ENCODE results near the gene SI. TPM values are rescaled to one million over a fixed set of nuclear protein-coding genes. Genes with fewer than 3 reads are reported as not detected.

Gene SI
- total RNA-seq (2022; extraction: Qiagen RNA extraction; ENCODE audit: low read depth) = not detected in 5 replicates

GRCh38 chr3:165078293-165078692, at the start of gene SI:
TSS of gene SI (minus strand) at chr3:165078496. CDS start at chr3:165076012, 2,484 bp downstream.

Other genes starting within 250 kb of the SI start
- not detected in 5 replicates for gene SLITRK3, start 117.9 kb upstream of the SI start, total RNA-seq (2022; extraction: Qiagen RNA extraction; ENCODE audit: low read depth)